Loucy (cell line): ENCODE measurements around the gene PRADC1.

ENCODE experiments used
- H2AFZ ChIP-seq: fragments of 200-600 bp; sonication (generic); 2 replicates; pipeline ENCODE4 v1.6.0; 2016; ENCODE audit warnings: antibody characterized with exemption, mild to moderate bottlenecking, low read length, moderate library complexity
- H3F3A ChIP-seq: fragments of 200-600 bp; 2 replicates; pipeline ENCODE4 v1.6.0; 2016; ENCODE audit warnings: antibody characterized with exemption, low read depth, mild to moderate bottlenecking
- H3K27me3 ChIP-seq: fragments of 200-600 bp; sonication (generic); 2 replicates; pipeline ENCODE4 v1.6.1; 2014; ENCODE audit warnings: low read length, mild to moderate bottlenecking; ENCODE audit not compliant: insufficient read depth, poor library complexity, severe bottlenecking
- H3K36me3 ChIP-seq: fragments of 200-600 bp; sonication (generic); 2 replicates; pipeline ENCODE4 v1.6.1; 2016; ENCODE audit warnings: low read length; ENCODE audit not compliant: insufficient read depth
- H3K4me1 ChIP-seq: fragments of 200-600 bp; sonication (generic); 2 replicates; pipeline ENCODE4 v1.5.1; 2014; ENCODE audit warnings: low read length, mild to moderate bottlenecking; ENCODE audit not compliant: insufficient read depth, poor library complexity, severe bottlenecking
- H3K4me2 ChIP-seq: fragments of 200-600 bp; sonication (generic); 2 replicates; pipeline ENCODE4 v1.6.0; 2014; ENCODE audit warnings: antibody characterized with exemption, low read length, low read depth, mild to moderate bottlenecking; ENCODE audit not compliant: poor library complexity, severe bottlenecking
- H3K4me3 ChIP-seq: fragments of 200-600 bp; sonication (generic); 2 replicates; pipeline ENCODE4 v1.5.1; 2014; ENCODE audit warnings: low read length, mild to moderate bottlenecking, mixed read lengths; ENCODE audit not compliant: poor library complexity, severe bottlenecking
- H3K79me2 ChIP-seq: fragments of 200-600 bp; sonication (generic); 2 replicates; pipeline ENCODE4 v1.6.1; 2014; ENCODE audit warnings: low read length; ENCODE audit not compliant: insufficient read depth
- H3K9ac ChIP-seq: fragments of 200-600 bp; sonication (generic); 2 replicates; pipeline ENCODE4 v1.6.0; 2014; ENCODE audit warnings: mild to moderate bottlenecking, low read depth, low read length, moderate library complexity; ENCODE audit not compliant: poor library complexity, severe bottlenecking
- H3K9me2 ChIP-seq: fragments of 200-600 bp; sonication (generic); replicated peaks from 2 replicates; pipeline ENCODE4 v1.6.1; 2016; ENCODE audit warnings: low read depth, low read length, mixed read lengths
- H3K9me3 ChIP-seq: fragments of 200-600 bp; sonication (generic); 2 replicates; pipeline ENCODE4 v1.6.1; 2014; ENCODE audit warnings: mild to moderate bottlenecking, antibody characterized with exemption, low read length, low read depth; ENCODE audit not compliant: insufficient read depth
- H4K20me1 ChIP-seq: fragments of 200-600 bp; sonication (generic); 2 replicates; pipeline ENCODE4 v1.6.0; 2014; ENCODE audit warnings: antibody characterized with exemption, low read length, mild to moderate bottlenecking; ENCODE audit not compliant: insufficient read depth, poor library complexity, severe bottlenecking
- EZH2phosphoT487 ChIP-seq: fragments of 200-600 bp; IDR thresholded peaks from 2 replicates; pipeline ENCODE4 v1.6.1; 2018; ENCODE audit warnings: antibody characterized with exemption, mild to moderate bottlenecking, moderate library complexity, borderline replicate concordance
- TF ChIP-seq, protein P1 (sequence below): fragments of 200-600 bp; sonication (generic); conservative IDR thresholded peaks from 2 replicates; pipeline ENCODE4 v1.5.1; 2014; ENCODE audit warnings: mild to moderate bottlenecking, antibody characterized with exemption, low read length

The PRADC1 gene

DNA sequence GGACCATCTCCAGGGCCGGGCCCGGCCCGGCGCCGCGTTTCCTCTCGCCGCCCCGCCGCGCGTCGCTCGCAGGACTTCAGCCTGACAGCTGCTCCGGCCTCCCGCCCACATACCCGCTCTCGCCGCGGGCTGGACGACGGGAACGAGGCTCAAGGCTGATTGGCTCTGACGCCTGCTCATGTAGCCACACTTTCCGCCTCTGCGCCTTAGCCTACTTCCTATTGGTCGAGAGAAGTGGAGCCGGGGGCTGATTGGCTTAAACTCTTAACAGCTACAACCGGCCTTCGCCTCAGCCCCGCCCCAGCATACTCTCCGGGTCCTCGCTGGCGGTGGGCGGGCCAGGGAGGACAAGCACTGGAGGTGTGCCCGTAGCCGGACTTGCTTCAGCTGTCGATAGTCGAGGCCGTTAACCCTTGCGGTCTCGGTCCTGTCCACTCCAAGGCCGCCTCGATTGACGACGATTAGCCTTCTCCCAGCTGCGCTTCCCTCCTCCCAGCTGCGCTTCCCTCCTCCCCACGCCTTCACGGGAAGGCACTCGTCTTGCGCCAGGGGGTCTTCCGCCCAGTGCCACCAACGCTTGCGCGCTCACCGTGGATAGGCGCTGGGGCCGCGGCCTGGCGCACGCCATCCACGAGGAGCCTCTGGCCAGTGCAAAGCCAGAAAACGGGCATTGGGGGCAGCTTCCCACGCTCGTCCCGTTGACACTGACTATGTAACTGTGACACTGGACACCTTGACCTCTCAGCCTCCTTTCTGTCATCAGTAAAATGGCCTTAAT, at the start of gene PRADC1:
Gene PRADC1 (minus strand): TSS at position 86 of the 778 bp plus-strand sequence. CDS start 79 bp downstream, at position 7.
- TF ChIP-seq, protein P1, sequence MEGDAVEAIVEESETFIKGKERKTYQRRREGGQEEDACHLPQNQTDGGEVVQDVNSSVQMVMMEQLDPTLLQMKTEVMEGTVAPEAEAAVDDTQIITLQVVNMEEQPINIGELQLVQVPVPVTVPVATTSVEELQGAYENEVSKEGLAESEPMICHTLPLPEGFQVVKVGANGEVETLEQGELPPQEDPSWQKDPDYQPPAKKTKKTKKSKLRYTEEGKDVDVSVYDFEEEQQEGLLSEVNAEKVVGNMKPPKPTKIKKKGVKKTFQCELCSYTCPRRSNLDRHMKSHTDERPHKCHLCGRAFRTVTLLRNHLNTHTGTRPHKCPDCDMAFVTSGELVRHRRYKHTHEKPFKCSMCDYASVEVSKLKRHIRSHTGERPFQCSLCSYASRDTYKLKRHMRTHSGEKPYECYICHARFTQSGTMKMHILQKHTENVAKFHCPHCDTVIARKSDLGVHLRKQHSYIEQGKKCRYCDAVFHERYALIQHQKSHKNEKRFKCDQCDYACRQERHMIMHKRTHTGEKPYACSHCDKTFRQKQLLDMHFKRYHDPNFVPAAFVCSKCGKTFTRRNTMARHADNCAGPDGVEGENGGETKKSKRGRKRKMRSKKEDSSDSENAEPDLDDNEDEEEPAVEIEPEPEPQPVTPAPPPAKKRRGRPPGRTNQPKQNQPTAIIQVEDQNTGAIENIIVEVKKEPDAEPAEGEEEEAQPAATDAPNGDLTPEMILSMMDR, result no peak
- no peak for TF ChIP-seq EZH2phosphoT487

DNA sequence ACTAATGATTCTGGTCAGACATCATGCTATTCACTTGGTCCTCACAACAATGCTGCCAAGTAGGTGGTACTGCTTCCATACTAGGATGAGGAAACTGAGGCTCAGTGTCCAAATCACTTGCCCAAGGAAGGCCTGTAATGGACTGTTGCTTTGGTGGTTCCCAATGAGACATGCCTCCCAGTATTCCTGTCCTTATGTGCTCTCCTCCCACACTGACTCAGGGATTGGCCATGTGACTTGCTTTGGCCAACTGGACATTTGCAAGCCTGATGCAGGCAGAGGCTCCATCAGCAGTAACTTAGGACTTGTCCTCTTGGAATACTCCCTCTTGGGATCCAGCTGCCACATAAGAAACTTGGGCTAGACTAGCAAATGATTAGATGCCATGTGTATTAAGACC, 48.2 kb upstream of the PRADC1 start:
- peaks cover 60% of the 10 kb centered on the region for H4K20me1 ChIP-seq

More for the DNA sequence above, at the start of gene PRADC1:
- H3K9me3 ChIP-seq, result no peaks in the 10 kb centered on the region
- peaks cover 6% of the 10 kb centered on the region for H3K27me3 ChIP-seq
- H4K20me1 ChIP-seq, result peaks cover 45% of the 10 kb centered on the region
- no peaks in the 10 kb centered on the region for H3K9me2 ChIP-seq
- peak within 1 kb of the TSS; percentile 97 for H2AFZ ChIP-seq
- H3K36me3 ChIP-seq, result no peaks in the 10 kb centered on the region; the same call in 1 of the 2 replicates
- peak within 1 kb of the TSS; percentile 97 for H3K9ac ChIP-seq
- H3K79me2 ChIP-seq, result peaks cover 55% of the 10 kb centered on the region
- peaks cover 25% of the 10 kb centered on the region for H3K4me1 ChIP-seq
- peak within 1 kb of the TSS; percentile 98 for H3K4me2 ChIP-seq
- peak within 1 kb of the TSS; percentile 99 for H3K4me3 ChIP-seq
- H3F3A ChIP-seq, result no peaks in the 10 kb centered on the region; the same call in 1 of the 2 replicates

GRCh38 chr2:73279852-73280251, 46.8 kb upstream of the PRADC1 start:
- no peaks in the 10 kb centered on the region for H3K36me3 ChIP-seq
- H3K4me3 ChIP-seq, result no peak overlapping the region
- peaks cover 46% of the 10 kb centered on the region for H3K4me1 ChIP-seq
- peaks cover 81% of the 10 kb centered on the region for H3K79me2 ChIP-seq
- peaks cover 1% of the 10 kb centered on the region; the same call in 1 of the 2 replicates for H3F3A ChIP-seq
- no peaks in the 10 kb centered on the region for H3K9me3 ChIP-seq
- H3K9ac ChIP-seq, result no peak overlapping the region
- no peak overlapping the region for H2AFZ ChIP-seq
- TF ChIP-seq, protein P1, result no peak
- no peak for TF ChIP-seq EZH2phosphoT487
- no peaks in the 10 kb centered on the region for H3K27me3 ChIP-seq
- peaks cover 60% of the 10 kb centered on the region for H4K20me1 ChIP-seq
- no peaks in the 10 kb centered on the region for H3K9me2 ChIP-seq
- peak overlapping the region; percentile 97 for H3K4me2 ChIP-seq

More for the DNA sequence above, 48.2 kb upstream of the PRADC1 start:
- Histone ChIP-seq H3K27me3 (no peaks in the 10 kb centered on the region), H3K4me2 (peak overlapping the region; percentile 97), H2AFZ (no peak overlapping the region), H3K4me3 (peak overlapping the region; percentile 16), H3K9me2 (no peaks in the 10 kb centered on the region), H3K79me2 (peaks cover 78% of the 10 kb centered on the region), H3K36me3 (no peaks in the 10 kb centered on the region), H3F3A (peaks cover 8% of the 10 kb centered on the region; the same call in 1 of the 2 replicates), H3K9ac (no peak overlapping the region), H3K4me1 (peaks cover 55% of the 10 kb centered on the region), H3K9me3 (no peaks in the 10 kb centered on the region)
- TF ChIP-seq, protein P1, result no peak
- TF ChIP-seq EZH2phosphoT487, result no peak
